Measurements from ENCODE around the gene SMPD2. TPM values are rescaled to one million over a fixed set of nuclear protein-coding genes. Genes with fewer than 3 reads are reported as not detected.
A peak's percentile ranks its signal among the peaks of the same experiment; 100 is the strongest.
"Not testable (repeated sequence)": the region's sequence is repeated elsewhere in the genome, so short reads cannot be mapped to it uniquely, and the experiment has no call there.

SMPD2 gene
- total and polyA plus RNA-seq, 4 donors, result 4.9 to 16.4 (median 8.3) TPM

GRCh38 chr6:109456710-109457561 lies 16.4 kb downstream of the SMPD2 start:
- 48% methylated on average over 14 of the region's 16 CpGs for WGBS (ENCODE audit: insufficient coverage)
- Histone ChIP-seq H3K36me3 (ENCODE audit: control insufficient read depth, insufficient read depth, low read length) (peaks cover 20% of the 10 kb centered on the region), H3K9me3 (ENCODE audit: control insufficient read depth, insufficient read depth, low read length) (no peaks in the 10 kb centered on the region), H3K27ac (ENCODE audit: low read depth, low read length) (no peak overlapping the region), H3K27me3 (ENCODE audit: control insufficient read depth, insufficient read depth, low read length) (no peaks in the 10 kb centered on the region), H3K4me3 (ENCODE audit: low read depth, low read length) (peak overlapping the region; percentile 81), H3K4me1 (ENCODE audit: control insufficient read depth, insufficient read depth, low read length) (peaks cover 39% of the 10 kb centered on the region)
- peak in 1 of 6 donors; percentile 44 for DNase-seq (ENCODE audit: low read depth in 4 of 6, low spot score in 6 of 6)

GRCh38 chr6:109457562-109457996 lies 17.1 kb downstream of the SMPD2 start:
- WGBS (ENCODE audit: insufficient coverage), result 65% methylated on average over 4 of the region's 6 CpGs
- no peak for DNase-seq (ENCODE audit: low read depth in 4 of 6, low spot score in 6 of 6)
- H3K4me1 ChIP-seq (ENCODE audit: control insufficient read depth, insufficient read depth, low read length), result peaks cover 39% of the 10 kb centered on the region
- peaks cover 15% of the 10 kb centered on the region for H3K36me3 ChIP-seq (ENCODE audit: control insufficient read depth, insufficient read depth, low read length)
- H3K27ac ChIP-seq (ENCODE audit: low read depth, low read length), result no peak overlapping the region
- H3K27me3 ChIP-seq (ENCODE audit: control insufficient read depth, insufficient read depth, low read length), result no peaks in the 10 kb centered on the region
- H3K4me3 ChIP-seq (ENCODE audit: low read depth, low read length), result no peak overlapping the region
- H3K9me3 ChIP-seq (ENCODE audit: control insufficient read depth, insufficient read depth, low read length), result no peaks in the 10 kb centered on the region

- Histone ChIP-seq H3K4me3 (ENCODE audit: low read depth, low read length) (no peak overlapping the region), H3K9me3 (ENCODE audit: control insufficient read depth, insufficient read depth, low read length) (no peaks in the 10 kb centered on the region), H3K27ac (ENCODE audit: low read depth, low read length) (no peak overlapping the region), H3K4me1 (ENCODE audit: control insufficient read depth, insufficient read depth, low read length) (peaks cover 33% of the 10 kb centered on the region), H3K36me3 (ENCODE audit: control insufficient read depth, insufficient read depth, low read length) (peaks cover 5% of the 10 kb centered on the region), H3K27me3 (ENCODE audit: control insufficient read depth, insufficient read depth, low read length) (no peaks in the 10 kb centered on the region)
- WGBS (ENCODE audit: insufficient coverage), result 80% methylated on average over 2 of the region's 5 CpGs
- no peak for DNase-seq (ENCODE audit: low read depth in 4 of 6, low spot score in 6 of 6)
Measured at GRCh38 chr6:109458774-109459531, 18.4 kb downstream of the SMPD2 start.

- no peak for DNase-seq (ENCODE audit: low read depth in 4 of 6, low spot score in 6 of 6)
- 57% methylated on average over 1 of the region's 3 CpGs for WGBS (ENCODE audit: insufficient coverage)
- peaks cover 20% of the 10 kb centered on the region for H3K4me1 ChIP-seq (ENCODE audit: control insufficient read depth, insufficient read depth, low read length)
- no peak overlapping the region for H3K27ac ChIP-seq (ENCODE audit: low read depth, low read length)
- no peaks in the 10 kb centered on the region for H3K9me3 ChIP-seq (ENCODE audit: control insufficient read depth, insufficient read depth, low read length)
- H3K4me3 ChIP-seq (ENCODE audit: low read depth, low read length), result no peak overlapping the region
- no peaks in the 10 kb centered on the region for H3K27me3 ChIP-seq (ENCODE audit: control insufficient read depth, insufficient read depth, low read length)
- H3K36me3 ChIP-seq (ENCODE audit: control insufficient read depth, insufficient read depth, low read length), result peaks cover 4% of the 10 kb centered on the region
Measured at GRCh38 chr6:109460161-109460829, 19.8 kb downstream of the SMPD2 start.

- DNase-seq (ENCODE audit: low read depth in 4 of 6, low spot score in 6 of 6); H3K4me3 ChIP-seq (ENCODE audit: low read depth, low read length); H3K27ac ChIP-seq (ENCODE audit: low read depth, low read length); H3K9me3 ChIP-seq (ENCODE audit: control insufficient read depth, insufficient read depth, low read length); H3K27me3 ChIP-seq (ENCODE audit: control insufficient read depth, insufficient read depth, low read length): not testable (repeated sequence)
- Histone ChIP-seq H3K4me1 (ENCODE audit: control insufficient read depth, insufficient read depth, low read length) (peaks cover 14% of the 10 kb centered on the region), H3K36me3 (ENCODE audit: control insufficient read depth, insufficient read depth, low read length) (peaks cover 11% of the 10 kb centered on the region)
- no CpG with 5 or more reads among the region's 1 CpG for WGBS (ENCODE audit: insufficient coverage)
Measured at GRCh38 chr6:109461205-109461604, 20.7 kb downstream of the SMPD2 start.

- Histone ChIP-seq H3K9me3 (ENCODE audit: control insufficient read depth, insufficient read depth, low read length) (no peaks in the 10 kb centered on the region), H3K36me3 (ENCODE audit: control insufficient read depth, insufficient read depth, low read length) (peaks cover 11% of the 10 kb centered on the region), H3K4me3 (ENCODE audit: low read depth, low read length) (no peak overlapping the region), H3K27me3 (ENCODE audit: control insufficient read depth, insufficient read depth, low read length) (no peaks in the 10 kb centered on the region), H3K4me1 (ENCODE audit: control insufficient read depth, insufficient read depth, low read length) (peaks cover 7% of the 10 kb centered on the region), H3K27ac (ENCODE audit: low read depth, low read length) (no peak overlapping the region)
- no CpG with 5 or more reads among the region's 1 CpG for WGBS (ENCODE audit: insufficient coverage)
- DNase-seq (ENCODE audit: low read depth in 4 of 6, low spot score in 6 of 6), result no peak
Measured at GRCh38 chr6:109461733-109462526, 21.4 kb downstream of the SMPD2 start.

- Histone ChIP-seq H3K9me3 (ENCODE audit: control insufficient read depth, insufficient read depth, low read length) (no peaks in the 10 kb centered on the region), H3K4me1 (ENCODE audit: control insufficient read depth, insufficient read depth, low read length) (no peaks in the 10 kb centered on the region), H3K36me3 (ENCODE audit: control insufficient read depth, insufficient read depth, low read length) (peaks cover 22% of the 10 kb centered on the region), H3K4me3 (ENCODE audit: low read depth, low read length) (no peak overlapping the region), H3K27ac (ENCODE audit: low read depth, low read length) (no peak overlapping the region), H3K27me3 (ENCODE audit: control insufficient read depth, insufficient read depth, low read length) (no peaks in the 10 kb centered on the region)
- DNase-seq (ENCODE audit: low read depth in 4 of 6, low spot score in 6 of 6), result no peak
- WGBS (ENCODE audit: insufficient coverage), result 65% methylated on average over 7 of the region's 7 CpGs
Measured at GRCh38 chr6:109465772-109466171, 25.2 kb downstream of the SMPD2 start.

- H3K27ac ChIP-seq (ENCODE audit: low read depth, low read length), result no peak overlapping the region
- peaks cover 24% of the 10 kb centered on the region for H3K36me3 ChIP-seq (ENCODE audit: control insufficient read depth, insufficient read depth, low read length)
- 90% methylated on average over 2 of the region's 7 CpGs for WGBS (ENCODE audit: insufficient coverage)
Measured at GRCh38 chr6:109466212-109466923, 25.8 kb downstream of the SMPD2 start.

More at GRCh38 chr6:109466212-109466923, 25.8 kb downstream of the SMPD2 start:
- no peaks in the 10 kb centered on the region for H3K9me3 ChIP-seq (ENCODE audit: control insufficient read depth, insufficient read depth, low read length)
- no peaks in the 10 kb centered on the region for H3K27me3 ChIP-seq (ENCODE audit: control insufficient read depth, insufficient read depth, low read length)
- no peak overlapping the region for H3K4me3 ChIP-seq (ENCODE audit: low read depth, low read length)
- no peaks in the 10 kb centered on the region for H3K4me1 ChIP-seq (ENCODE audit: control insufficient read depth, insufficient read depth, low read length)
- no peak for DNase-seq (ENCODE audit: low read depth in 4 of 6, low spot score in 6 of 6)

Data from spinal cord (tissue), 10 donors.